IPS DF 6.9 (cell line): Measurements from ENCODE around the gene LMNA.
"Not testable (repeated sequence)": the region's sequence is repeated elsewhere in the genome, so short reads cannot be mapped to it uniquely, and the experiment has no call there.

Experiments used
- DNase-seq: peaks from one replicate; pipeline ENCODE4 v3.0.0-alpha.2; 2013; ENCODE audit warnings: low read depth, low spot score
- H3K27ac ChIP-seq: one replicate; pipeline ENCODE4 v1.5.1; 2013; ENCODE audit warnings: low read length, control low read depth
- H3K27me3 ChIP-seq: 2 replicates; pipeline ENCODE4 v1.6.1; 2013; ENCODE audit warnings: mild to moderate bottlenecking, low read length; ENCODE audit not compliant: control insufficient read depth, insufficient read depth
- H3K36me3 ChIP-seq: 2 replicates; pipeline ENCODE4 v1.6.1; 2013; ENCODE audit warnings: low read length; ENCODE audit not compliant: control insufficient read depth, insufficient read depth
- H3K4me1 ChIP-seq: 2 replicates; pipeline ENCODE4 v1.6.1; 2013; ENCODE audit warnings: low read length; ENCODE audit not compliant: control insufficient read depth, insufficient read depth
- H3K4me3 ChIP-seq: 2 replicates; pipeline ENCODE4 v1.5.1; 2013; ENCODE audit warnings: mild to moderate bottlenecking, low read length
- H3K9me3 ChIP-seq: 2 replicates; pipeline ENCODE4 v1.6.1; 2013; ENCODE audit warnings: low read length, inconsistent platforms; ENCODE audit not compliant: control insufficient read depth, insufficient read depth
- WGBS: extraction: QIAGEN DNeasy Blood & Tissue Kit; methylation state at CpG from one replicate; pipeline ENCODE4 v1.1.7; 2013; ENCODE audit warnings: mixed read lengths, missing lambda C conversion rate; ENCODE audit not compliant: insufficient read length, insufficient coverage; 5-methylcytosine and 5-hydroxymethylcytosine counted together

Gene LMNA

GRCh38 chr1:156115514-156116374 lies 1.2 kb downstream of the LMNA start:
- Histone ChIP-seq H3K9me3 (no peaks in the 10 kb centered on the region), H3K4me3 (peak overlapping the region; percentile 67; the same call in 1 of the 2 replicates), H3K27ac (no peak overlapping the region), H3K36me3 (no peaks in the 10 kb centered on the region), H3K27me3 (no peaks in the 10 kb centered on the region), H3K4me1 (peaks cover 5% of the 10 kb centered on the region; the same call in 1 of the 2 replicates)
- DNase-seq, result no peak
- WGBS, result no CpG with 5 or more reads among the region's 19 CpGs

- not testable (repeated sequence) for H3K9me3 ChIP-seq, H3K4me1 ChIP-seq, H3K4me3 ChIP-seq, DNase-seq, H3K27ac ChIP-seq, H3K27me3 ChIP-seq, H3K36me3 ChIP-seq
- no CpG with 5 or more reads among the region's 5 CpGs for WGBS
Observed at GRCh38 chr1:156116731-156117130, 2.2 kb downstream of the LMNA start.

- DNase-seq, result no peak
- WGBS, result no CpG with 5 or more reads among the region's 13 CpGs
- Histone ChIP-seq H3K36me3 (no peaks in the 10 kb centered on the region), H3K27ac (no peak overlapping the region), H3K4me3 (no peak overlapping the region), H3K27me3 (no peaks in the 10 kb centered on the region), H3K4me1 (peaks cover 9% of the 10 kb centered on the region; the same call in 1 of the 2 replicates), H3K9me3 (no peaks in the 10 kb centered on the region)
Observed at GRCh38 chr1:156117414-156118176, 3.1 kb downstream of the LMNA start.

- Histone ChIP-seq H3K4me1 (peaks cover 12% of the 10 kb centered on the region; the same call in 1 of the 2 replicates), H3K4me3 (no peak overlapping the region), H3K27me3 (no peaks in the 10 kb centered on the region), H3K9me3 (no peaks in the 10 kb centered on the region), H3K36me3 (no peaks in the 10 kb centered on the region), H3K27ac (no peak overlapping the region)
- no peak for DNase-seq
- no CpG with 5 or more reads among the region's 8 CpGs for WGBS
Observed at GRCh38 chr1:156118177-156118868, 3.8 kb downstream of the LMNA start.

GRCh38 chr1:156119503-156120209 lies 5.1 kb downstream of the LMNA start:
- no peak overlapping the region for H3K4me3 ChIP-seq
- WGBS, result no CpG with 5 or more reads among the region's 3 CpGs
- H3K4me1 ChIP-seq, result peaks cover 10% of the 10 kb centered on the region
- no peaks in the 10 kb centered on the region for H3K9me3 ChIP-seq
- no peak overlapping the region for H3K27ac ChIP-seq
- DNase-seq, result no peak
- no peaks in the 10 kb centered on the region for H3K36me3 ChIP-seq
- H3K27me3 ChIP-seq, result no peaks in the 10 kb centered on the region

GRCh38 chr1:156120318-156120717 lies 5.8 kb downstream of the LMNA start:
- Histone ChIP-seq H3K27ac (no peak overlapping the region), H3K36me3 (no peaks in the 10 kb centered on the region), H3K4me3 (no peak overlapping the region), H3K9me3 (no peaks in the 10 kb centered on the region), H3K4me1 (peaks cover 10% of the 10 kb centered on the region), H3K27me3 (no peaks in the 10 kb centered on the region)
- no CpG with 5 or more reads among the region's 3 CpGs for whole genome bisulfite sequencing
- no peak for DNase-seq

- H3K4me3 ChIP-seq, H3K27me3 ChIP-seq, DNase-seq, H3K36me3 ChIP-seq, H3K27ac ChIP-seq, H3K4me1 ChIP-seq, H3K9me3 ChIP-seq: not testable (repeated sequence)
- WGBS, result no CpG with 5 or more reads among the region's 4 CpGs
Observed at GRCh38 chr1:156121005-156121404, 6.5 kb downstream of the LMNA start.

GRCh38 chr1:156121457-156121856 lies 6.9 kb downstream of the LMNA start:
- no peak for DNase-seq
- no peak overlapping the region for H3K27ac ChIP-seq
- H3K4me1 ChIP-seq, result peaks cover 11% of the 10 kb centered on the region
- no peak overlapping the region for H3K4me3 ChIP-seq
- H3K9me3 ChIP-seq, result no peaks in the 10 kb centered on the region
- WGBS, result no CpG with 5 or more reads among the region's 4 CpGs
- no peaks in the 10 kb centered on the region for H3K36me3 ChIP-seq
- H3K27me3 ChIP-seq, result no peaks in the 10 kb centered on the region

- Histone ChIP-seq H3K36me3 (no peaks in the 10 kb centered on the region), H3K27ac (no peak overlapping the region), H3K27me3 (no peaks in the 10 kb centered on the region), H3K9me3 (no peaks in the 10 kb centered on the region), H3K4me1 (peaks cover 11% of the 10 kb centered on the region), H3K4me3 (no peak overlapping the region)
- no peak for DNase-seq
- no CpG with 5 or more reads among the region's 4 CpGs for WGBS
Observed at GRCh38 chr1:156122086-156122485, 7.6 kb downstream of the LMNA start.
